Fibroblast of villous mesenchyme (primary cell): ENCODE data around the gene ST8SIA6. TPM values are rescaled to one million over a fixed set of nuclear protein-coding genes. Genes with fewer than 3 reads are reported as not detected.
A peak's percentile ranks its signal among the peaks of the same experiment; 100 is the strongest.

ENCODE experiments used
- DNase-seq: peaks from one replicate; pipeline ENCODE4 v3.0.0-alpha.2; 2010; ENCODE audit warnings: low read depth
- H3K4me3 ChIP-seq: 2 replicates; pipeline ENCODE4 v1.5.1; 2011; ENCODE audit warnings: low read depth, mild to moderate bottlenecking, low read length
- CTCF ChIP-seq: IDR thresholded peaks from 2 replicates; pipeline ENCODE4 v1.5.1; 2012; ENCODE audit warnings: low read depth, mild to moderate bottlenecking, low read length; ENCODE audit not compliant: insufficient read depth
- total RNA-seq: library from RNA; depleted of rRNA; stranded (reverse); fragments of >200 nt; gene quantifications from 2 replicates; pipeline ENCODE4 v1.2.3, GENCODE V29; 2012

The ST8SIA6 gene
- total RNA-seq, 1 donor: not detected

GRCh38 chr10:17309435-17309834, 145.0 kb downstream of the ST8SIA6 start:
- no peak for TF ChIP-seq CTCF
- no peak overlapping the region for H3K4me3 ChIP-seq
- DNase-seq: no peak

- DNase-seq: no peak
- no peak for TF ChIP-seq CTCF
- no peak overlapping the region for H3K4me3 ChIP-seq
Observed at GRCh38 chr10:17307123-17307522, 147.3 kb downstream of the ST8SIA6 start.

- H3K4me3 ChIP-seq: no peak overlapping the region
- no peak for DNase-seq
- TF ChIP-seq CTCF: no peak
Observed at GRCh38 chr10:17292375-17292774, 162.0 kb downstream of the ST8SIA6 start.

- DNase-seq: peak; percentile 8
- TF ChIP-seq CTCF: peak; percentile 17
- H3K4me3 ChIP-seq: no peak overlapping the region
Observed at GRCh38 chr10:17290226-17290625, 164.2 kb downstream of the ST8SIA6 start.

- no peak for TF ChIP-seq CTCF
- H3K4me3 ChIP-seq: no peak overlapping the region
- DNase-seq: no peak
Observed at GRCh38 chr10:17289763-17290162, 164.6 kb downstream of the ST8SIA6 start.

- DNase-seq: no peak
- TF ChIP-seq CTCF: no peak
- H3K4me3 ChIP-seq: no peak overlapping the region
Observed at GRCh38 chr10:17286562-17287550, 167.5 kb downstream of the ST8SIA6 start.

- no peak overlapping the region for H3K4me3 ChIP-seq
- no peak for TF ChIP-seq CTCF
- DNase-seq: no peak
Observed at GRCh38 chr10:17282311-17282710, 172.1 kb downstream of the ST8SIA6 start.
